Stimulated activated CD8-positive, alpha-beta memory T cell treated with anti-CD3 and anti-CD28 coated beads, Interleukin-15, amount 100 ng/mL, for 24 hours (primary cell): ENCODE data around the gene PRKACG.
"Not testable (repeated sequence)": the region's sequence is repeated elsewhere in the genome, so short reads cannot be mapped to it uniquely, and the experiment has no call there.

ENCODE experiments used
- DNase-seq: peaks from one replicate; pipeline ENCODE4 v3.0.0-alpha.2; 2020; ENCODE audit warnings: low read depth

PRKACG gene

DNA sequence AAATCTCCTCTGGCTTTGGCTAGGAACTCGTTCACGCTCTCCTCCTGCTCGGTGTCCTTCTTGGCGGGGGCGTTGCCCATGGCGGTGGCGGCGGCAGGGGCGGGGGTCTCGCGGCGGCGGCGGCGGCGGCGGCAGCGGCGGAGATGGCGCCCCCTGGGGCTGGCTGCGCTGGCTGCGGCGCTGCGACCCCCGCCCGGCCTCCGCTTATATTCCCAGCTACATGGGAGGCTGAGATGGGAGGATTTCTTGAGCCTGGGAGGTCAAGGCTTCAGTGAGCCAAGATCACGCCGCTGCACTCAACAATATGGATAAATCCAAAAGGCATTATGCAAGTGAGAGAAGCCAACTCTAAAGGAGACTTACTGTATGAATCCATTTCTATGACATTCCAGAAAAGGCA, at the start of gene PRKACG:
PRKACG (minus strand) TSS at position 101 of the 400 bp plus-strand sequence; CDS start at position 80, 21 bp downstream.
- DNase-seq: no peak

DNA sequence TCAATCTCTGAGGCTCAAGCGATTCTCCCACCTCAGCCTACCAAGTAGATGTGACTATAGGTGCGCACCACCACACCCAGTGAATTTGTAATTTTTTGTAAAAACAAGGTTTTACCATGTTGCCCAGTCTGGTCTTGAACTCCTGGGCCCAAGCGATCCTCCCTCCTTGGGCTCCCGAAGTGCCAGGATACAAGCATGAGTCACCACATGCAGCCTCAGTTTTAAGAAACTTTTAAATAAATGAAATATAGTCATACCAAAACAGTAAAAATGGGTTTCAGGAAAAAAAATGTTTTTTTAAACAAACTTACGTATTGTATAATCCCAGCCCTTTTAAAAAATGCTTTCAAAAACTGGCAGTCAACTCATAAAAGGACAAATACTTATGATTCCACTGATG, 48.3 kb upstream of the PRKACG start:
- DNase-seq: no peak

DNA sequence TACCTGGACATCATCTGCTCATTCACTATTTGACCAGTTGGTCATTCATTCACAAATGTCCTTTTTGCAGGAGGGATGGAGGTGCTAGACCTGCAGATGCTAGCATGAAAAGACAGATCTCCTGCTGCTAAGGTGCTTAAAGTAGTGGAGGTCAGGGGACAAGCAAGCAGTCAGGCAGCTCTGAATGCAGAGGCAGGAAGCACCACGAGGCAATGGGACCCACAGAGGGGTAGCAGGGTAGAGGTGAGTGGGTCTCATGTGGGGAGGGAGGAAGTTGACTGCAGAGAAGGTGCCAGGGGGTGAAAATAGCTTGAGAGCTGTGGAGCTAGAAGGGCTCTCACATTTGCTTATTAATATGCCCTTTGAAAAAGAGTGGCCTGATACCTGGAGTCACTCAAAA, 46.9 kb upstream of the PRKACG start:
- DNase-seq: no peak

DNA sequence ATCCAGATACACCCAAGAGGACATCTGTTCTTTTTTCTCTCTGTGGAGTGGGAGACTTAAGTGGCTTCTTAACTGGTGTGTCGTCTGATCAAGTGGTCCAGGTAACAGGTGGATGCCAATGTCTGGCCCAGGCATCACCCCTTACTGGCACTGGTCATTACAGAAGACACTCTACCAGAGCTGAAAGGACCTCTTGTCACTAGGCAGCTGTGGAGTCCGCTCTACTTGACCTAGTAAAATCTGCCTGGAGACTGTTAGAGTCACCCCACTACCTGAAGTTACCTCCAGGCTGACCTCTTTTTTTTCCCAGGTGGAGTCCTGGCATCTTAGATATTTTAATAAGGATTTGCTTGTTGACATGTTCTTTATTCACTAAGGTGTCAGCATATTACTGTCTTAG, 44.2 kb upstream of the PRKACG start:
- no peak for DNase-seq

DNA sequence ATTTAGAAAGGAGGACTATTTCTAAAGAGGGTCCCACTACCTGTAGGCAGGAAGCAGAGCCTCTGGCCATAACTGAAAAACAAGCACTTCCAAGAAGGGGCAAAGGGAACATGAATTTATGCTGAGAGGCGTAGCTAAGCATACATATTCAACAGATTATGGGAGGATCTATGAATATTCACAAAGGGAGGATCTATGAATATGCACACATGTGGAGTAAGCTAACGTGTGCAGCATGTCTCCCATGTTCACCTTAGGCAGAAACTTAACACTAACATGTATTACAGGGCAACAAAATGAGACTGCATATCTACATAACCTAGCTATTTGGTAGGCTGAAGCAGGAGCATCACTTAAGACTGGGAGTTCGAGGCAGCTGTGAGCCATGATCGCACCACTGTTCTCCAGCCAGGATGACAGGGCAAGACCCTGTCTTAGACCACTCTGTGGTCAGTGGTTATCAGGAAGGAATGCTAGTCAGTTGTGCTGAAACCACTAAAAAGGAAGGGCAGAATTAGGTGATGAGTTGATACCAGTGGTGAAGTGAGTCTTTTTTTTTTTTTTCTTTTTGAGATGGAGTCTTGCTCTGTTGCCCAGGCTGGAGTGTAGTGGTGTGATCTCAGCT, 42.4 kb upstream of the PRKACG start:
- no peak for DNase-seq

DNA sequence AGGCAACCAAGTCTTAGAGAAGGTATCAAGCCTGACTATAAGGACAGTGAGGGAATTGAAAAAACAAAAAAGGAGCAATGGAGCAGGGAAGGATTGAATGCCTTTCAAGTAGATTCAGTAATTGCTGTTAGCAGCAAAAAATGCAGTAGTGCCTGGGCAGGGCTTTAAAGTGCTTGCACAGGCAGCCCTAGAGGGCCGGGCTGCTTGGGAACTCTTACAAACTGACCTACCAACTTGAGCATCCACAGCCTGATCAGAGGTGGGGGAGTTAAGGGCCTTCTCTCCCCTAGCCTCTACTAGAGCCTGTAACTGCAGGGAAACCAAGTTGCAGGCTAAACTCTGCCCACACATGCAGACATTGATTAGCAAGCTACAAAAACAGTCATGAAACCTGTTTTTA, 41.1 kb upstream of the PRKACG start:
- DNase-seq: no peak

DNA sequence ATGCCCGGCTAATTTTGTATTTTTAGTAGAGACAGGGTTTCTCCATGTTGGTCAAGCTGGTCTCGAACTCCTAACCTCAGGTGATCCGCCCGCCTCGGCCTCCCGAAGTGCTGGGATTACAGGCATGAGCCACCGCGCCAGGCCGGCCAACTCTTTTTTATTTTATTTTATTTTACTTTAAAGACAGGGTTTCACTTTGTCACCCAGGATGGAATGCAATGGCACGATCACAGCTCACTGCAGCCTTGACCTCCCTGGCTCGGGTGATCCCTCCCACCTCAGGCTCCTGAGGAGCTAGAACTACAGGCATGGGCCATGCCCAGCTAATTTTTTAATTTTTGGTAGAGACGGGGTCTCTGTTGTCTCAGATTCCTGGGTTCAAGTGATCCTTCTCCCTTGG, 37.0 kb upstream of the PRKACG start:
- not testable (repeated sequence) for DNase-seq

DNA sequence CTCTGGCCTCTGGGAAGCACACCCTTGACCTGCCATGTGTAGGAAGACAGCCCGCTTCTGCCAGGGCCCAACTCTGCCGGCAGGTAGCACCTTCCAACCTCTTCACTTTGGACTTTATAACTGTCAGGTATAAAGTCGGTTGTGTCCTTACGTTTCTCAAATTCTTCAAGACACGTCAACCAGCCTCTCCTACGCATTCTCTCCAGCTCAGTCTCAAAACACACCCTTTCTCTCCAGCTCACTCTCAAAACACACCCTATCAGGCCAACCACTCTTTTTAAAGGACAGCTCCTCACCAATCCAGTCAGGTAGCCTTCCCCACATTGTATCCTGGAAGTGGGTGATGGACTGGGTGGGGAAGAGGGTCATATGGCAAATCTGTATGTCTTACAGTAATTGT, 35.2 kb upstream of the PRKACG start:
- DNase-seq: no peak

DNA sequence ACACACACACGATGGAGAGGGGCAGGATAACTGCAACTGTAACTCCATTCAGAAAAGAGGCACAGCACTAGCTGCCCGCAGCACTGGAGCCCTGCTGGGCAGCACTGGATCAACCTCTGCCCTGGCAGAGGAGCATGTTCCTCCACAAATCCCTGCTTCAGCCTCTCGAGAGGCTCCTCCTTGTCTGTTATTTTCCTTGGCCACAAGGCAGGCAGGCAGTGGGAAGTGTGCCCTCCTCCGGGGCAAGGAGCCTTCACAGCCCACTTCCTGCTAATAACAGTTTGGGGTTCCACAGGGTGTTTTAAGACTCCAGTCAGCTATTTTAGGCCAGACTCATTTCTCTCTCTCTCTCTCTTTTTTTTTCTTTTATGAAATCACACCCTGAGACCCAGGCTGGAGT, 33.5 kb upstream of the PRKACG start:
- DNase-seq: no peak

DNA sequence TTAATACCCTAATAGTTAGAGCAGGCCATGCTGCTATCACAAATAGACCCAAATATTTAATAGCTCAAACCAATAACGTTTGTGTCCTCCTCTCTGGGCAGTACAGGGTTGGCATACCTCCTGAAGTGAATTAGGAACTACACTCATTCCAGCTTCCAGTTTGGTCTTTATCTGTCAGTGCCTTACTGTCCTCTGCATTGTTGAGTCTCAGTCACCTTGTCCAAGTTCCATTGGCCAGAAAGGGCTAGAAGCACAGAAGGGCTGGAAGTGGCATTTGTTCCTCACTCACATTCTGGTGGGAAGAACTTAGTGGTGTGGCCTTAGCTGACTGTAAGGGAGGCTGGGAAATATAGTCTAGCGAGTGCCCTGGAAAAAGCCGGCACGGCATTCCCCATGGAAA, 32.8 kb upstream of the PRKACG start:
- DNase-seq: no peak

DNA sequence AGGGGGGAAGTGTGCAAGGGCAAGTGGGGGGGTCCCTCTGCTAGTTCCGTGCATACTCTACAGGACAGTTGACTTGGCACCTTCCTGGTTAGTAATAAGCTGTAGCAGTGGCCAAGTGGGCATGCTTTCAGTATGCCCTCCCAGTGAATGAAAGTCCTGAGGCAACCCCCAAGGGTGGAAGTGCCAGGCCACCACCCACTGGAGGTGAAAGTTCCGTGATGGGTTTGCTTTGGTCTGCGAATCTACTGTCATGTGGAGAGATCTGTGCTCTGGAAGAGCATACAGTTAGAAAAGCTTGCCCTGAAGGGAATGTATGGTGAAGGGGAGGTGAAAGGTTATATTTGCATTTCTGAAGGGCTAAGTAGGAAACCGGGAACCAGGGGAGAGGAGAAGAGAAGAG, 31.9 kb upstream of the PRKACG start:
- no peak for DNase-seq

DNA sequence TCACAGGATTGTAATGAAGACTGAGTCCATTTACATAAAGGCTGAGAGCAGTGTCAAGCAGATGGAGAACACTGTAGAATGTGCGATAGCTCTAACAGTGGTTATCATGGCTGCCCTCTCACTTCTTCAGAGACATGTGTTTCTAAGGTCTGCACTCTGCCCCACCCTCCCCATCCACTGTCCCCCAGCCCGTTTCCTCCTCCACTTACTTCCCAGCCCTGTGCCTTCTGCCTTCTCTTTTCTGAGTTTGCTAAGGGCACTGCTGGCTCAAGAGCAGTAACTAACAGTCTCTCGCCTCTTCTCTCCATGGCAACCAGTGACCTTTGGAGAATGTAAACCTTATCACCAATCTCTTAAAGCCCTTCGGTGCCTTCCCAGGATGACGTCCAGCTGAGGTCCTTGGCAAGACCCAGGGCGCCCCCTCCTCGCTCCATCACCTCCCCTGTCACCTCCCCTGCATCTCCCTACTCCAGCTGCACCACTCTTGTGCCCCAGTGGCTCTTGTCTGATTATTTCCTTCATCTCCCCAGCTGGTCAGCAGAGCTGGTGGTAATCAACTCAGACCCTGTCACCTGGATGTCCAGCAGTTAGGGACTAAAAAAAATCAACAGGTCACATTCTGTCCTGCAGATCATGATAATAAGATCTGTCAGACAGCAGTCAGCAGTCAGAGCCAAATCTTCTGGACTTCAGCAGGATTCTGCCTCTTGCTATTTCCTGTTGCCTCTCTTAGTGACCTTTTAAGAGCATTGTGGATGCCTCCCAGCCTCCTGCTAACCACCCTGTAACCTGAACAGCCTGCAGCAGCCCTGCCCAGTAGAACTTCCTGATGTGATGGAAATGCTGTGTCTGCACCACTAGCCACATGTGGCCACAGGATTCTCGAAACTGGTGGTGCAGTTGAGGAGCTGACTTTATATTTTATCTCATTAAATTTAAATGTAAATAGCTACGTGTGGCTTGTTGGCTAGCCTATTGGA, 30.6 kb upstream of the PRKACG start:
- DNase-seq: no peak

DNA sequence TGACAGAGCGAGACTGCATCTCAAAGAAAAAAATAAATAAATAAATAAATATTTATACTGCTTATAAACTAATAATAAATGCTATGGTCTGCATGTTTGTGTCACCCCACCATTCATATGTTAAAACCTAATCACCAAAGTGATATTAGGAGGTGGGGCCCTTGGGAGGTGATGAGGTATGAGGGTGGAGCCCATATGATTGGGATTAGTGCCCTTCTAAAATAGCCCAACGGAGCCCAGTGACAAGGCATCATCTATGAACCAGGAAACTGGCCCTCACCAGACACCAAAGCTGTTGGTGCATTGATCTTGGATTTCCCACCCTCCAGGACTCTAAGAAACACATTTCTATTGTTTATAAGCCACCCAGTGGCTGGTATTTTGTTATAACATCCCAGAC, 26.7 kb upstream of the PRKACG start:
- no peak for DNase-seq

DNA sequence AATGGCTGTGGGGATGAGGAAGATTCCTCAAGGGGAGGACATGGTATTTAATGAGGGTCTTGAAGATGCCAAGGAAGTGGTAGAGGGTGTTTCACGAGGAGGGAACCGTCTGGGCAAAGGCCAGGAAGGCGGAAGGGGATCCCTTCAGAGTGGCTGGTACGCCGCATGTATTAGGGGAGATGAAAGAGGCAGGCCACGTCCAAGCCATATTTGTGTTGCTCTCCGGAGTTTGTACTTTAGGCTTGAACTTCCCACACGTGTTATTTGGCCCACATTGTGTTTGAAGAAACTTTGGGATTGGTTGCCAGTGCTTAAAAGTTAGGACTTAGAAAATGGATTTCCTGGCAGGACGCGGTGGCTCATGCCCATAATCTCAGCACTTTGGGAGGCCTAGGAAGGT, 22.9 kb upstream of the PRKACG start:
- no peak for DNase-seq

DNA sequence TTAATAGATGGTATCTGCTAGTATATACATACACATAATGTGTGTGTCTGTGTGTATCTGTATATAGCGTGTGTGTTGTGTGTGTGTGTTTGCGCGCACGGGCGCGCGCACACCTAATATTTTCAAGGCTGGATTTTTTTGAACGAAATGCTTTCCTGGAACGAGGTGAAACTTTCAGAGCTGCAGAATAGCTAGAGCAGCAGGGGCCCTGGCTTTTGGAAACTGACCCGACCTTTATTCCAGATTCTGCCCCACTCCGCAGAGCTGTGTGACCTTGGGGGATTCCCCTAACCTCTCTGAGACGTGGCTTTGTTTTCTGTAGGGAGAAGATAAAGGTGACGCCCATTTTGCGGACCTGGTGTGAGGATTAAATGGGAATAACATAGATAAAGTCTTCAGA, 22.4 kb upstream of the PRKACG start:
- no peak for DNase-seq

DNA sequence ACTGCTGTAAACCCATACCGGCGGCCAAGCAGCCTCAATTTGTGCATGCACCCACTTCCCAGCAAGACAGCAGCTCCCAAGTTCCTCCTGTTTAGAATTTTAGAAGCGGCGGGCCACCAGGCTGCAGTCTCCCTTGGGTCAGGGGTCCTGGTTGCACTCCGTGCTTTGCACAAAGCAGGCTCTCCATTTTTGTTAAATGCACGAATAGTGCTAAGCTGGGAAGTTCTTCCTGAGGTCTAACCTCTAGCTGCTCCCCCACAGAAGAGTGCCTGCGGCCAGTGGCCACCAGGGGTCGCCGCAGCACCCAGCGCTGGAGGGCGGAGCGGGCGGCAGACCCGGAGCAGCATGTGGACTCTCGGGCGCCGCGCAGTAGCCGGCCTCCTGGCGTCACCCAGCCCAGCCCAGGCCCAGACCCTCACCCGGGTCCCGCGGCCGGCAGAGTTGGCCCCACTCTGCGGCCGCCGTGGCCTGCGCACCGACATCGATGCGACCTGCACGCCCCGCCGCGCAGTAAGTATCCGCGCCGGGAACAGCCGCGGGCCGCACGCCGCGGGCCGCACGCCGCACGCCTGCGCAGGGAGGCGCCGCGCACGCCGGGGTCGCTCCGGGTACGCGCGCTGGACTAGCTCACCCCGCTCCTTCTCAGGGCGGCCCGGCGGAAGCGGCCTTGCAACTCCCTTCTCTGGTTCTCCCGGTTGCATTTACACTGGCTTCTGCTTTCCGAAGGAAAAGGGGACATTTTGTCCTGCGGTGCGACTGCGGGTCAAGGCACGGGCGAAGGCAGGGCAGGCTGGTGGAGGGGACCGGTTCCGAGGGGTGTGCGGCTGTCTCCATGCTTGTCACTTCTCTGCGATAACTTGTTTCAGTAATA, 21.8 kb upstream of the PRKACG start, which contains the start of gene FXN:
FXN (plus strand) TSS at position 315 of the 871 bp plus-strand sequence; CDS start at position 346, 31 bp downstream.
- peak; percentile 72 for DNase-seq

DNA sequence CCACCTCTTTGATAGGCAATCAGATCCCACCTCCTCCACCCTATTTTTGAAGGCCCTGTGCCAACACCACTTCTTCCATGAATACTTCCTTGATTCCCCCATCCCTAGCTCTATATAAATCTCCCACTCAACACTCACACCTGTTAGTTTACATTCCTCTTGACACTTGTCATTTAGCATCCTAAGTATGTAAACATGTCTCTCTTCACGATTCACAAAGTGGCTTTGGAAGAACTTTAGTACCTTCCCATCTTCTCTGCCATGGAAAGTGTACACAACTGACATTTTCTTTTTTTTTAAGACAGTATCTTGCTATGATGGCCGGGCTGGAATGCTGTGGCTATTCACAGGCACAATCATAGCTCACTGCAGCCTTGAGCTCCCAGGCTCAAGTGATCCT, 20.2 kb upstream of the PRKACG start:
- DNase-seq: no peak

DNA sequence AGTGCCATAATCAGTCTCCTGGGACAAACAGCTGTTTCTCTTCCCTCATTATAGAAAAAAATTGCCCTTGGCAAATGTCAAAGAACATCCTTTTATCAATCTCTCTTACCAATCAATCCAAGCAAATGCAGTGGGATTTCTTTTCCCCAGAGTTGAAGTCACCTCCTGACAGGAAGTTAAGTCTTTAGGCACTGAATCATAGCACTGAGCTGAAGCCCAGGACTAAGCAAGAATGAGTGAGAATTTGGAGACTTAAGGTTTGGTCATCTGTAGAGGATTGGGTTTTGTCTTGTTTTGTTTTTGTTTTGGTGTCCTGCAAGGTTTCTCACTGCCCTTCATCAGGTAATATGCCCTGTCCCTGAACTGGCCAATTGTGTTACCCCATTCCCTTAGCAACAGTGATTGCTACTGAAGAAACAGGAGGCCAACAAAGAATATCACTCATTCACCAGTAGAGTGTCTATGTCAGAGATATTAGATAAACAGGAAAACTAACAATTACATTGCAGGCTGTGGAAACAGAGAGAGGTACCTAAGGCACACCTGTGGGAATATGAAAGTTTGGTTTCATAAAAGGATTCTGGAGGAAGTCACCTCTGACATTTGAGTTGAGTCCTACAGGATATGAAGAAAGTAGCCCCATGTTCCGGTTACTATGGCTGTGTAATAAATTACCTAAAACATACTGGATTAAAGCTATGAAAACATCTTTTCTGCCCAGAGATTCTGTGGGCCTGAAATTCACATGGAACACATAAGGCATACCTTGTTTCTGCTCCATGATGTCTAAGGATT, 17.1 kb upstream of the PRKACG start:
- DNase-seq: no peak

DNA sequence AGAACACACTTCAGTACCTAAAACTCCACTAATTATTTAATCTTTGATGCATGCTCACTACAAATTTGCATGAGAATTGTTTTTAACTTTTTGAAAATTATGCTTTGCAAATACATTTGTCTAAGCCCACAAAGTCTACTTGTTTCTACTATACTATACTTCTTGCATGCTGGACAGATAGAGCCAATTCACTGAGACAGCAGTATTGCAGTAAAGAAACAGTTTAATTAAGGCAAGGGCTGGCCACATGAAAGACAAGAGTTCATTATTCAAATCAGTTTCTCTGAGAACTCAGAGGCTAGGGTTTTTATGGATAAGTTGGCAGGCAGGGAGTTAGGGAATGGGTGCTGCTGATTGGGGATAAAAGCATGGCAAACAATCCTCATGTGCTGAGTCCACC, 15.6 kb upstream of the PRKACG start:
- DNase-seq: no peak

DNA sequence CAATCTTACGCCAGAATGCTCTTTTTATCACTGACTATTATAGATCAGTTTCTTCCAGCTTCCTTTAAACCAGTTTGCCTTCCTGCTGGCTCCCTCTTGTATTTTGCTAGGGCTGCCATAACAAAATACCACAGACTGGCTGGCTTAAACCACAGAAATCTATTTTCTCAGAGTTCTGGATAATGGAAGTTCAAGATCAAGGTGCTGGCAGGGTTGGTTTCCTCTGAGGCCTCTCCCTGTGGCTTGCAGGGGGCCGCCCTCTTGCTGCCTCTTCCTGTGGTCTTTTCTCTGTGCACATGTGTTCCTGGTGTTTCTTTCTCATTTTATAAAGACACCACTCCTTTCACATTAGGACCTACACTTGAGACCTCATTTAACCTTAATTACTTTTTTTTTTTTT, 14.8 kb upstream of the PRKACG start:
- no peak for DNase-seq

DNA sequence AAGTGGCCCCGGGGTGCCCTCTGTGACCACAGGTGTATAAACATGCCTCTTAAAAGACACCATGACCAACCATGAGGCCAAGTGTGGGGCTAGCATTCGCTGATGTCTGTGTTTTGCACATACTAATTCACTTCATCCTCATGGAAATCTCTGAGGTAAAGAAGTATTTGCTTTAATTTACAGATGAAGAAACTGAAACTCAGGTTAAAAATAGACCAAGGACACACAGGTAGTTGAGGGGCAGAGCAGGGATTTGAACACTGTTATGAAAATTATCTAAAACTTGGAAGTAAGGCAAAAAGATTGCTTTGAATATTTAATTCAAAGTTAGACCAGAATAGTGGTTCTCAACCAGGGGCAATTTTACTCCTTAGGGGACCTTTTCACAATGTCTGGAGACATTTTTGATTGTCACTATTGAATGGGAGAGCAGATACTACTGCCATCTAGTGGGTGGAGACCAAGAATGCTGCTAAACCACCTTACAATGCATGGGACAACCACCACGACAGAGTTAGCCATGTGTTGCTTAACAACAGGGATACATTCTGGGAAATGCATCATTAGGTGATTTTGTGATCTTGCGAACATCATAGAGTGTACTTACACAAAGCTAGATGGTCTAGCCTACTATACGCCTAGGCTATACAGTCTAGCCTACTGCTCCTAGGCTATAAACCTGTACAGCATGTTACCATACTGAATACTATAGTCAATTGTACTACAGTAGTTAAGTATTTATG, 13.6 kb upstream of the PRKACG start:
- no peak for DNase-seq
